Measurements from ENCODE around the gene NPIPA3.
"Not testable (repeated sequence)": the region's sequence is repeated elsewhere in the genome, so short reads cannot be mapped to it uniquely, and the experiment has no call there.

DNA sequence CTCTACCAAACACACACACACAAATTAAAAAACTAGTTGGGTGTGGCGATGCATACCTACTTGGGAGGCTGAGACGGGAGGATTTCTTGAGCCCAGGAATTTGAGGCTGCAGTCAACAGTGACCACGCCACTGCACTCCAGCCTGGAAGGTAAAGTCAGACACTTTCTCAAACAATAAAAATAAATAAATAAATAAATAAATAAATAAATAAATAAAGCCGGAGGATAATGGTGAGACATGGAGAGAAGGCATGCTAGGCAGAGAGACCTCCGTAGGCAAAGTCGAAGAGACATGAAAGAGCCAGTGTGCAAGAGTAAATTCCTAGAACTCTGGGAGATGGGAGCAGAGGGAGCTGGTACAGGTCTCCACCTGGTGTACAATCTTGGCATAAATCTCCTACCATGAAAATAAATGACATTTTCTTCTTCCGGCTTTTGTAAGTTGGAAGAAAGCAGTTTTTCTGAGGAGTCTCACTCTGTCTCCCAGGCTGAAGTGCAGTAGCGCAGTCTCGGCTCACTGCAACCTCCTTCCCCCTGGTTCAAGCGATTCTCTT lies 37.7 kb downstream of the NPIPA3 start:
- not testable (repeated sequence) for TF ChIP-seq PPARA (CRISPR knock-in tag; IDR thresholded peaks at IDR 0.05; ENCODE audit: borderline replicate concordance); ARNTL (CRISPR knock-in tag; IDR thresholded peaks at IDR 0.05; ENCODE audit: borderline replicate concordance, low read depth); TSHZ2 (CRISPR knock-in tag; IDR thresholded peaks at IDR 0.05); ZFP30 (CRISPR knock-in tag; IDR thresholded peaks at IDR 0.05); ZNF8 (CRISPR knock-in tag; IDR thresholded peaks at IDR 0.05); ZFP3 (CRISPR knock-in tag; IDR thresholded peaks at IDR 0.05); RARB (CRISPR knock-in tag; IDR thresholded peaks at IDR 0.05); ISL1 (CRISPR knock-in tag; IDR thresholded peaks at IDR 0.05); ZC3H10 (CRISPR knock-in tag; IDR thresholded peaks at IDR 0.05); GLIS3 (CRISPR knock-in tag; IDR thresholded peaks at IDR 0.05)
- TF ChIP-seq, protein P1, sequence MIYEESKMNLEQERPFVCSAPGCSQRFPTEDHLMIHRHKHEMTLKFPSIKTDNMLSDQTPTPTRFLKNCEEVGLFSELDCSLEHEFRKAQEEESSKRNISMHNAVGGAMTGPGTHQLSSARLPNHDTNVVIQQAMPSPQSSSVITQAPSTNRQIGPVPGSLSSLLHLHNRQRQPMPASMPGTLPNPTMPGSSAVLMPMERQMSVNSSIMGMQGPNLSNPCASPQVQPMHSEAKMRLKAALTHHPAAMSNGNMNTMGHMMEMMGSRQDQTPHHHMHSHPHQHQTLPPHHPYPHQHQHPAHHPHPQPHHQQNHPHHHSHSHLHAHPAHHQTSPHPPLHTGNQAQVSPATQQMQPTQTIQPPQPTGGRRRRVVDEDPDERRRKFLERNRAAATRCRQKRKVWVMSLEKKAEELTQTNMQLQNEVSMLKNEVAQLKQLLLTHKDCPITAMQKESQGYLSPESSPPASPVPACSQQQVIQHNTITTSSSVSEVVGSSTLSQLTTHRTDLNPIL (CRISPR knock-in tag; IDR thresholded peaks at IDR 0.05; ENCODE audit: low read depth), result not testable (repeated sequence)
